ENCODE measurements around the gene NEK1.

DNA sequence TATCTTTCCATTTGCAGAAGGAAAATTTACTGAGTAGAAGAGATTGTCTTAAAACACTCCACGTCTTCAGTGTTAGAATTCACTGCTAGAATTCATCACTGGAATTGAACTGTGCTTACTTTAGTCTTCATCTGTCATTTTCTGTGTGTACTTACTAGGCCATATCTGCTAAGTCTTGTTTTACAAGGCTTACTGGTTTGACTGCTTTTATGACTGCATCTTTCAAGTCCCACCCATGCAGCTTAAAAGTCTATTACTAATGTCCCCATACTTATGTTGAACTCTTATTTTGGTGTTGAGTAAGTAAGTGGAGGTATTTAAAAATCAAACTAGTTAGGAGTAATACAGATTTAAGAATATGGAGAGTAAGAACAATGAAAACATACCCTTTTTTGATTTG lies 22.6 kb upstream of the NEK1 start:
- TF ChIP-seq EZH2 (IDR thresholded peaks at IDR 0.05; ENCODE audit: insufficient read depth, poor library complexity, severe bottlenecking) (no peak), EZH2phosphoT487 (IDR thresholded peaks at IDR 0.05; ENCODE audit: insufficient read depth, low read depth) (no peak)
